22Rv1 (cell line): ENCODE results near the gene KCNH6.
A peak's percentile ranks its signal among the peaks of the same experiment; 100 is the strongest.

ENCODE experiments used
- H3K27ac ChIP-seq: fragments of 450-650 bp; 2 replicates; pipeline ENCODE4 v1.5.1; 2017
- CTCF ChIP-seq: fragments of 450-650 bp; IDR thresholded peaks from 2 replicates; pipeline ENCODE4 v1.5.1; 2017; ENCODE audit warnings: mild to moderate bottlenecking
- ZFX ChIP-seq: fragments of 450-650 bp; IDR thresholded peaks from 2 replicates; pipeline ENCODE4 v1.6.1; 2017; ENCODE audit warnings: antibody characterized with exemption, borderline replicate concordance

Gene KCNH6

GRCh38 chr17:63523253-63523855 is at the start of gene KCNH6:
Gene KCNH6 (plus strand): TSS chr17:63523358. CDS start chr17:63523414, 56 bp downstream.
- TF ChIP-seq CTCF (no peak), ZFX (no peak)
- peak within 1 kb of the TSS; percentile 98 for H3K27ac ChIP-seq

DNA sequence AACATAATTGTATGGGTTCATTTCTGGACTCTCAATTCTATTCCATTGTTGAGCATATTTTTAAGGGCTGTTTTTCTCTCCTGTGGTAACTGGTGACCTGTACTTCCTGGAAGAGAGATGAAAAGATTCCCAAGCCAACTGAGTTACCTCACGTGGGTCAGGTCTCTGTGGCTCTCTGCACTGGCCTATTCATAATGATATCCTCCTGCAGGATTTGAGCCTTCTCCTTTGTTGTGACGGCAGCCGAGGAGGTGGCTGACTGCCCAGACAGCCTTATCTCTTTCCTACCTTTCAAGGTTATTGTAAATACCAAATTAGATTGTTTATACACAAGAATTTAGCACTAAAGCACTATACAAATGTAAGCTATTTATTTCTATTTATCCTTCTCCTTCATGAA is 49.0 kb upstream of the KCNH6 start:
- TF ChIP-seq CTCF (no peak), ZFX (no peak)
- no peak overlapping the region for H3K27ac ChIP-seq

DNA sequence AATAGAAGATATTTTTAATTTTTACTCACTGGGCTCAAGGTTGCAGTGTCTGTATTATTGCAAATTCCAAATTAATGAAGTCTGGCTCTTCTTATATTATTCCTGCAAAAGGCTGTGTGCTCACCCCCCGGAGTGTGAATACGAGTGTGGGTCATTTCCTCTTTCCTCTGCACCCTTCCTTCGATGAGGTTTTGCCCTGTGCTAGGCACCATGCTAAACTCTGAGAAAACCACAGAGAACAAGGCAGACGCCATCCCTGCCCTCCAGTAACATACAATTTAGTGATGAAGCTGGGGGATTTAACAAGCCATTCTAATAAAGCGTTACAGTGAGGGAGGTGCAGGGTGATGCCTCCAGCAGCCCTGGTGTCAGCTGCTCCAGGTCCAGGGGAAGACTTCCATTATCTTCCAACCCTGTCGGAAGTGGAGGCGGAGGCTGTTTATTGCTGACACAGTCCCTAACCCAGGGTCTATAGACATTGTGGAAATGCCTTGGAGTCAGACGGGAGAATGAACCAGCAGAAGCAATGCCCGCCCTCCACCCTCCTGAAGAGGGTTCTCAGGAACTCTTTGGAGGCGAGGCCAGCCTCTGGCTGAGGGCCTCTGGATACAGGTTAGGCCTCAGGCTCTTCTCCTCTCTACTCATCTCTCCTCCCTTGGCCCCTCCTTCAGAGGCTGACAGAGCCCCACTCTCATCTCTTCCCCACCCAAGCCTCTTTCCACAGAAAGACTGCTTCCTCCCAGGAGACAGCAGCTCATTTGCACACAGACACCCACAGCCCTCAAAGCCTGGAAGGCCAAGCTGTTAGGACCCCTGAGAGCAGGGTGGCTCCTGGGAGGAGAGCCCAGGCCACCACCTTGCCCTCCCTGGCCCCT is 48.3 kb upstream of the KCNH6 start:
- H3K27ac ChIP-seq = no peak overlapping the region
- no peak for TF ChIP-seq ZFX
- no peak for TF ChIP-seq CTCF

DNA sequence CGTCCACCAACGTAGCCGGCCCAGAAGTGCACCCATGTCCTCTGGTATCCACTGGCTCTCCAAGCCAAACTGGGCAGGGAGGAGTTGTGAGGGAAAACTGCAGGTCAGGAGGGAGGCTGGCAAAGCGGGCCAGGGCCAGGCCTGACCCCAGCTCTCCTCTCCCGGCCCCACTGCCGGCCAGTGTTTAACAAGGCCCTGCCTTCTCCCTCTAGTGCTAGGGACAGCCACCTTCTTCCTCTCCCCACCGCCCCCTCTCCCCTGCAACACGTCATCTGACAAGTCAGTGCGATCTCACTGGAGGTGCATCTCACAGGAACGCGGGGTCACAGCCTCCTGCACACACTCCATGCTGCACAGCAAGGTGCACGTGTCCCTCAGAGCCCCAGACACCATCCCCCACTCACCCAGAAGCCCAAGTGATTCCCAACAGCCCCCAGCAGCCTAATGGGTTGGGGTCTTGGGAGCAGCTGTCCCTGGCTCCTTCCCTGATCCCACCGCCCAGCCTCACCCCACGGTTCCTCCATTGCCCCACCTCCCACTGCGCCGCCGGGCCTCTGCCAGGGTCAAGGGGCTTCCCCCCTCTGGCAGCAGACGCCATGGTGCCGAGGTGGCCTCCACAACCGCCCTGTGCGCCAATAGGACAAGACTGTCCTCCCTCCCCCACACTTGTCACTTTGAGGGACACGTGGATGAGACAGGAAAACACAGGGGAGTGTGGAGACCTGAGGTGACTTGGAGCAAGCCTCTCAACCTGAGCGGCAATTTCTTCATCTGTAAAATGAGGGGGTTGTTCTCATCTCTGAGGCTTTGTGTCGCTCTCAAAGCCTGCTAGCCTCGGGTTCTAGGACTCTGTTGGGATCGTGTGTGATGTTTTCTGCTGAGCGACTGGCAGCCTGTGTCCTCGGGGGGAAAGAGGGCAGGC is 47.4 kb upstream of the KCNH6 start:
- no peak for TF ChIP-seq ZFX
- TF ChIP-seq CTCF = no peak
- H3K27ac ChIP-seq = peak overlapping the region; percentile 91; the same call in 1 of the 2 replicates

- H3K27ac ChIP-seq = peak overlapping the region; percentile 91
- TF ChIP-seq ZFX (no peak), CTCF (no peak)
Measured at GRCh38 chr17:63476459-63476853, 46.7 kb upstream of the KCNH6 start.

- TF ChIP-seq CTCF (peak; percentile 40), ZFX (no peak)
- peak within 1 kb of the TSS; percentile 91 for H3K27ac ChIP-seq
Measured at GRCh38 chr17:63476854-63477479, 46.2 kb upstream of the KCNH6 start, which contains the start of gene ACE. Gene ACE (plus strand): TSS chr17:63477061. CDS start chr17:63477095, 34 bp downstream.
